Measurements from ENCODE around the gene DKC1.
"Not testable (repeated sequence)": the region's sequence is repeated elsewhere in the genome, so short reads cannot be mapped to it uniquely, and the experiment has no call there.

DKC1 gene

DNA sequence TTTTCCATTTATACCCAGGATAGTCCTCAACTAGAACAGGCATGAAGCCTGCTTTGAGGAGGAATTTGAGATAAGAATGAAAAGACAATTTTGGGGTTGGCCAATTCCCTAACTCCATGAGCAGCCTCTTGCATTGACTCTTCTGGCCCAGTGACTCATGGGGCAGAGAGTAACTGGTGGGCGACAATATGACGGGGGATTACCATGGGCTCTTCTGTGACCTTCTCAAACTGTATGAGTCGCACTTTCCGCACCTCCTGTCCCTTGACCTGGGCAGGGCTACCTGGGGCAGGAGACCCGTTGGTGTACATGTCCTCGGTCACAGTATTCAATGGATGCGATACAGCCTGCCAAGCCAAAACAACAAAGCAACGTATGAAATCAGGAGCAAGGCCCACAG lies 29.3 kb downstream of the DKC1 start:
- no peak for DNase-seq (ENCODE audit: low spot score)

DNA sequence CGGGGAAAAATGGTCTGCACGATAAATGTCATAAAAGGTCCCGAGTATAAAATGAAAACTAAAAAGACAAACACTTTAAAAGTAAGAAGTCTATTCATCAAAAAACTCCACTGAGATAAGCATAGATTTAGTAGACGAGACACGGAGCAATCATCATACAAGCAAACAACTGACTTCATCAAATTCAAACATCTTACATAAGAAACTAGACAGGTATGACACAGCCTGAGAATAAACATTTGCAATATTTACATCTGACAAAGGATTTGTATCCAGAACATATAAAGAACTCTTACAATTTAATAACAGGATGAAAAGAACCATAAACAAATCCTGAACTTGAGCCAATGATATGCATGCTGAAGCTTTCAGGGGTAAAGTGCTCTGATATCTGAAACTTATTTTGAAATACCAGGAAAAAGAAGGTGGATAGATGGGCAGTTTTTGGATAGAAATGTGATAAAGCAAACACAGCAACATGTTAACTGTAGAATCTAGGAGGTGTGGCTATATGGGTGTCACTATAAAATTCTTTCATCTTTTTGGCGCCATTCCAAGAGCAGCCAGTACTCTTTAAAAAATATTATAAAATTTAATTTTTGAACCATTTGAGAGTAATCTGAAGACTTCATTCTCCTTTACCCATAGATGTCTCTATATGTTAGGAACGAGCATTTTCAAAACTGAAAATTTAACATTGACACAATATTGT lies 30.6 kb downstream of the DKC1 start:
- no peak for DNase-seq (ENCODE audit: low spot score)

DNA sequence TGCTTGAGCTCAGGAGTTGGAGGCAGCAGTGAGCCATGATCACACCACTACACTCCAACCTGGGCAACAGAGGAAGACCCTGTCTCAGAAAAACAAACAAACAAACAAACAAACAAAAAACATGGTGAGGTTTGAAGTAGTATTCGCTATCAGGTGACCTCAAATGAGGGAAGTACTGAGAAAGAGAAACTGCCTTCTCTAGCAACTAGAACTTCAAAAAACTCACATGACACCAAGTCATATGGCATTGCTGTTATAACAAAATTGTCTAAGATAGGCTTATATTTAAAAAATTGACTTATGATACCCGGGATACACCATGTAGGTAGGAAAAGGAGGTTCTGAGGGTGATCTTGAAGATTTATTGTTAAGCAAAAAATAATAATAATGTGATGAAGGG lies 32.4 kb downstream of the DKC1 start:
- DNase-seq (ENCODE audit: low spot score), result no peak

DNA sequence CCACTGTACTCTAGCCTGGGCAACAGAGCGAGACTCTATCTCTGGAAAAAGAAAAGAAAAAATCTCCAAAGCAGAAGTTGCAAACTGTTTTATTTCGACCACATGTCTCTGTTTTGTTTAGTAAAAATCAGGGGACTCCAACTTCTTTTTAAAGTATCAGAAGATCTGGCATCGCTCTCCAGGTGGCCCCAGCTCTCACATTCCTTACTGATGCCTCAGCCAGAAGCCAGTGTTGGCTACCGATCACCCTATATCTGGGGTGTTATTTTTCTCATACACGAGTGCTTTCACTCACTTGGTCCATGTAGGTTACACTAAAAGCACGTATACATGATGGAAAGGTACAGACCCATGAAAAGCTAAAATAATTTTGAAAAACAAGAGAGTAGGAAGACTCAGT lies 34.3 kb downstream of the DKC1 start:
- no peak for DNase-seq (ENCODE audit: low spot score)

DNA sequence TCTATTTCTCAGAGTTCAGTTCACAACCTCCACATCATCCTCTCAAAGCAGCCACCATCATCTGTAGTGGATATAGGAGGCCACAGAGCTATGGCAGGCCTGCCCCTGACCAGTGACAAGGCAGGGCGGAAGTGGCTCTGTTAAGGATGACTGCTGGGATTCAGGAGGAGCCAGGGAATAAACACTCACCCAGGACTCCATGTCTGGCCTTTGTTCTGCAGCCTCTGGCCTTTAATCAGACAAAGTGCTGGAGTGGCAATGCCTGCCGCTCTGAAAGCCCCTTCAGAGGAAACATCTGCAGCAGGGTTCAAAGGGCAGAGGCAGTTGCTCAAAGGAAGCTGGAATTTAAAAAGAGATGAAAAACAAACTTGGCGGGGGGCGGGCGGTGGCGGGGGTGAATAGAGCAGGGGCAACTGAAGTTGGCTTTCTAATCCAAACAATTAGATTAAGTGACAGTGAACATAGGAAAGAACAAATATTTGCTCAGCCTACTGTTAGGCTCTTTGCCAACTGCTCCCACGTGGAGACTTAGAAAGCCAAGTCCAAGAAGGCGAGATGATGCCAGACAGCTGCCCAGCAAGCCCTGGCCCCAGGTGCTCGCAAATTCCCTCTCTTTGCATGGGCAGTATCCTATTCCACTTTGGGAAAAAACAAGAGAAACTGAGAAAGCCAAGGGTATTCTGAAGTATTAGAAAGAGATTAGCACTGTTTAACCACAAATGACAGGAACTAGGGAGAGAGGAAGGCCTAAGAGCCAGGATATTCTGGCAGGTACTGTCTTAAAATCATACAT lies 37.1 kb downstream of the DKC1 start:
- DNase-seq (ENCODE audit: low spot score), result no peak

DNA sequence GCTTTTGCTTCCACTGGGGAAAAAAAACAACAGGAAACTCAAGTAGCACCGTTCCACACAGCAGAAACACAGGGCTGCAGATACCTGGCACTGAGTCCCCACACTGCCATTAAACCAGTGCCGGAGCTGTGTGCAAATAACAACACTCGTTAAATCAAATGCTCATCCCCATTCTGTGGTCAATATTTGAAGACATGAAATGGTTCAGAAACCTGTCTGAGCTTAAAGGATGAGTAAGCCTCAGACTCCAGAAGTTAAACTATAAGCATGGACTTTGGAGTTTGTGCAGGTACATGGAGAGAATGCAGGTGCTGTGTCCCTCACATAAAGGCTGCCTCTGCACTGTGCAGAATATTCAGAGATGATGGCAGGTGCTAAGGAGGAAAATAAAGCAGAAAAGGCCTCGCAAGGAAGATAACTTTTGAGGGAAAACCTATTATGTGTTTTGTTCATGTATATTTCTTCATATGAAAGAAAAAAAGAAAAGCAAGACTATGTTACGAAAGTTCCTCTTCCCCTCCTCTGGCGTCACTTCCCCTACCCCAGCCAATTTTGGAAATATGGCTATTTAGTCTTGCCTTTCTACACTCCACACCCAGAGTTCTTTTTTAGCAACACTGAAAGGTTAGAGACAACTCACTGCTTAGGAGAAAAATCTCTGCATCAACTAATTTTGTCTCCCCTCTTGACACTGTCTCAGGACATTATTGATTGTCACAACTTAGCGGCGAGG lies 38.0 kb downstream of the DKC1 start:
- no peak for DNase-seq (ENCODE audit: low spot score)

DNA sequence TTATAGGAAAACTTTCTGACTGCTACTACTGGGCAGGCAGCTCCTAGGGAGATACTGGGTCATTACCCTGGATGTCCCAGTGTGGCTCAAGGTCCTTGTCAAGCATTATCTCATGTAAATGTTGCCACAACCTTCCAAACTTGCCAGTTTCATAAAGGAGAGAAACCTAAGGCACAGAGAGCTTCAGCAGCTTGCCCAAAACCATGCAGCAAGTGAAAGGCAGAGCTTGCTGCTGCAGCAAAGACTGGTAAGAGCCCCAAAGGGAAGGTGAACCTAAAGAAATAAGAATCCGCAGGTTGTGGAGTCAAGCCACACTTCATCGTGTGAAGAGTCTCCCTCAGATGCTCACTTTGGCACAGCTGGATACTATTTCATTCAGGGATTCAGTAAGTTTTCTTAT lies 40.3 kb downstream of the DKC1 start:
- DNase-seq (ENCODE audit: low spot score), result no peak

DNA sequence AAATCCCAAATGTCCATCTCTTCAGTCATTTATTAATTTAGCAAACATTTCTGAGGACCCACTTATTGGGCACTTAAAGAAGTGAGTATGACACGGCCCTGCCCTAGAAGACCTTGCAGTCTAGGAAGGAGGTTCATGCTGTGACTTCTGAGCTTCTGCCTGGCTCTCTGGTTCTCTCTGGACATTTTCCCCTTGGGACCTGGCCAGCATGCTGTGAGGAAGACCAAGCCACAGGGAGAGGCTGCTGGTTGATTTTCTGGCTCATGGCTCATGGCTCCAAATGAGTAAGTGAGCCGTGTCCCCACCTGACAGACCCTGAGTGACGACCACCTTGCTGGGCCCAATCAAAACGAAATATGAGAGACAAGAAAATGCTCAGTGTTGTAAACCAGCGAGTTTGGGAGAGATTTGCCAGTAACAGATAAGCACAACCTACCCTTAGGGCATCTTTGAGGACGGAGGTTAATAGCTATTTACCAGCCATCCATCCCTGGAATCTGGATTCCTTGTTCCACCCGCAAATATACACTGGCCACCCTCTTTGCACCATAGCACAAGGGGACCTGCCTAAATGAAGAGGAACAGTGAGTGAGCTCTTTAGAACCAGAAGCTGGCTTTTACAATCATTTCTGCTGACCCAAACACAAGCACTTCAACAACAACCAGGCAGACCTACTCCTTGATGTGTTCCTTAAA lies 41.7 kb downstream of the DKC1 start:
- DNase-seq (ENCODE audit: low spot score), result peak; percentile 12

DNA sequence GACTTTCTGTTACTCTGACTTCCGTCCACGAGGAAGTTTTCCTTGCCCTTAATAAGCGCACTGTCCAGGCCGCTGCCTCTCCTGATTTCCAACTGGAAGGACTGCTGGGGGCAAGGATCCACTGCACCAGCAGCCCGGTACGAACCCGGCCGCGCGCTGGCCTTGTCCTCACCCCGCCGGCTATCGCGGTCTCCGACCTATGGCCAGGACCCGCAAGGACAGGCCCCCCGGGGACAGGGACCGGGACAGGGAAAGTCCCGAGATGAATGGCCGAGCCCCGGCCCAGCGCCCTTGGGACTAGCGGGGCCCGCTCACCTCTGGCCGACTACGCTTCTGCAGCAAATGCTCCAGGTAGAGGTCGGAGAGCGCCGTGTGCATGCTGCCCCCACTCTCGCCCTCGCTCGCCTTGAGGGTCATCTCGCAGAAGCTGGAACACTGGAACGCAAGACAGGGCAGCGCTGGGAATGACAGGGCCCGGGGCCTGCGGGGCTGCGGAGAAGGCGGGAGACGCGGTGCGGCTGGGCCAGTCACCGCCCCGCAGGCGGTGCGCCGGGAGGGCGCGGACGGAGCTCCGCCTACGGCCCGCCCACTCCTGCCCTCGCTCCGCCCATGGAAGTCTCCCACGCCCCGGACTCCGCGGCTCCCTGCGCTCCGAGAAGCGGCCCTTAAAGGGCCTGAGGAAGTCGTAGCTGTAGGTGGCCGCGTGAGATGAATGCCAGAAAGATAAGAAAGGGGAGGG lies 42.5 kb downstream of the DKC1 start, which contains the start of gene MPP1:
TSS of gene MPP1 (minus strand) at position 529 of the 739 bp plus-strand sequence. CDS start at position 417, 112 bp downstream.
- peak; percentile 62 for DNase-seq (ENCODE audit: low spot score)

DNA sequence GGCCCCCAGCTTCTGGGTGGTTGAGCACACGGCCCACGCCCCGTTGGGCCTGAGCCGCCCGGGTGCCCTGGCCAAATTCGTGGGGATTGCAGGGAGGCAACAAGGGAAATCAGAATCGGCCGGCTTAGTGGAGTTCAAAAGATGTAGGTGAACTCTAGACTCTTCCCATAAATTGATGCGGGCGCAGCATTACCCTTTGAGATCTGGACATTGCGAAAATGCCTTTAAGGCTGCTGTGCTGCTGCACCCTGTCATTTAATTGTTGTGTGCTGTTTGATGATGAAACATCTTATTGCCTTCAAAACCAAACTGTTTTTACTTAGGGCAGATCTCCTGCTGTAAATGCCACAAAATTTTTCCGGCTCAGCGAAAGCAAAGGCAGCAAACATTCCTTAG lies 43.0 kb downstream of the DKC1 start:
- DNase-seq (ENCODE audit: low spot score), result peak; percentile 14

DNA sequence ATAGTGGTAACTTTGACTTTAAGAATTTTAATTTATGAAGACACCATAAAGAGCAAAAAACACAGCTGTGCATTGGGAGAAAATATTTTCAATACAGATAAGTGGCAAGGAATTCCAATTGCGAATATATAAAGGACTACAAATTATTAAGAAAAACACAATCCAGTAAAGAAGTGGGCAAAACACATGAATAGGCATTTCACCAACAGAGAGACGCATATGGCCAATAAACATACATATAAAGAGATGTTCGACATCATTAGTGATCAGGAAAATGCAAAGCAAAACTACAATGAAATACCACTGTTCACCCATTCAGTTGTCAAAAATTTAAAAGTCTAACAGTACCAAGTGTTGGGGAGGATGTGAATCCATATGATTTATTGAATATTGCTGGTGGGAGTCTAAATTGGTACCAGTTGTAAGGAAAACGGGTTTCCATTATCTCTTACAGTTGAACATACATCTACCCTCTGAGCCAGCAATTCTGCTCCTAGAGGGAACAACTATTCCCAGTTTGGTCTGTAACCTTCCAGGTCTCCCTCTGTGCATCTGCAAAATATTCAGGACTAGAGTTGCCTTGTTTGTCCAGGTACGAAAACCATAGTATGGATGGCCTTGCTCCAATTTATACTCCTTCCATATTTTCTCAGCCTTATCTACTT lies 44.3 kb downstream of the DKC1 start:
- DNase-seq (ENCODE audit: low spot score), result no peak

DNA sequence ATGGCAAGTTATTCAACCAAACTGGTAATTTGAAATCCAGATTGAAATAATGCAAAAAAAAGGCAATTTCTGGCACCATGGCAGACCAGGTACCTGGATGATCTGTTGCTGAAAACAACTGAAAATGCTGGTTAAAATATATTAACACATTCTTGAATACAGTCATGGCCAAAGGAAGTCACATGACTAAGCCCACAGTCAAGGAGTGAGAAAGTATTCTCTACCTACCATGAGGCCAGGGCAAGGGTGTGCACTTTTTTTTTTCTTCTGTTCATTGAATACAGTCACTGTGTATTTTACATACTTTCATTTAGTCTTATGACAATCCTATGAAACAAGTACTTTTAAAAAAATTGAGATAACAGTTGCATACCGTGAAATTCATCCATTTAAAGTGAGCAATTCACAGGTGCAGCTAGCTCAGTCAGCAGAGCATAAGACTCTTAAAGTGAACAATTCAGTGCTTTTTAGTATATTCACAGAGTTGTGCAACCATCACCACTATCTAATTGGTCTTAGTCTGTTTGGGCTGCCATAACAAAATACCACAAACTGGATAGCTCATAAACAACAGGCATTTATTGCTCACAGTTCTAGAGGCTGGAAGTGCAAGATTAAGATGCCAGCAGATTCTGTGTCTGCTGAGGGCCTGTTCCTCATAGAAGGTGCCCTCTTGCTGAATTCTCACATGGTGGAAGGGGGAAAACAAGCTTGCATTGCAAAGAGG lies 47.4 kb downstream of the DKC1 start:
- no peak for DNase-seq (ENCODE audit: low spot score)

DNA sequence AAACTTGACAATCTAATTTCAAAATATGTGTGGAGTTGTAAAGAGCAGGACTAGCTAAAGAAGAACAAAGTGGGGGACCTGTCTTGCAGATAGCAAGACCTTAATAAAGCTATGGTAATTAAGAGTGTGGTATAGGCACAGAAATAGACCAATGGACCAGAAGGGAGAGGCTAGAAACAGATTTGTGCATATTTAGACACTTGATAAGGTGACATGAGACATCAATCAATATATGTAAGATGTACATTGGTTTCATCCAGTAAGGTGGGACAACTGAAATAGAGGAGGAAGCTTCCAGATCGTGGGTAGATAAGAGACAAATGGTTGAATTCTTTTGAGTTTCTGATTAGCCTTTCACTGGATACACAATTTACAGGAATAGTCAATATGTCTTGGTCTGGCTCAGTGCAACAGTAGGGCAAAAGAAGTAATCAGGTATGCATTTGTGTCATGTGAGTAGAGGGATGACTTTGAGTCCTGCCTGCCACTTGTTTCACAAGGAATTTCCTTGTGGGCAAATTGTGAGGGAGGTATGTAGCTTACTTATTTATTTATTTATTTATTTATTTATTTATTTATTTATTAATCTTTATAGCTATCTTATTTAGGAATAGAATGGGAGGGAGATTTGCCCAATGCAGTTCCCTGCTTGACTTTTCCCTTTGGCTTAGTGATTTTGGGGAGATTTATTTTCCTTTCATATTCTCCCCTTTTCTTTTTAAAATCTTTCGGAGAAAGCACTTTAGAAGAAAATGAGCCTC lies 49.9 kb downstream of the DKC1 start:
- DNase-seq (ENCODE audit: low spot score), result no peak

DNA sequence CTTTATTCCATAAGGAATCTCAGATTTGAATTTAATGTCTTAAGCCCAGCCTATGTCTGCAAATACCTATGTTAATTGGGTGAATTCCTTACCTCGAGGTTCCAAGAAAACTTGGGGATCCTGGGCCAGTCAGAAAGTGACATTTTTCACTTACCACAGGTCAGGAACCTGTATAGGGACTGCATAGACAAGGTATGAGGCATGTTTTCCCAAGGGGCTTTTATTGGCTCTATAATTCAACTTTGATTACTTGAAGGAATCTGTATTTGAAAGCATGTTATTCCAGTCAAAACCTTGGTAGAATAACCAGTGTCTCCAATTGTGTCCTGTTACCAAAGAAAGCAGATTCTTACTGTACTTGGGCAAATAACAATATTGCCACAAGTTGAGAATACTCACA lies 51.1 kb downstream of the DKC1 start:
- no peak for DNase-seq (ENCODE audit: low spot score)

DNA sequence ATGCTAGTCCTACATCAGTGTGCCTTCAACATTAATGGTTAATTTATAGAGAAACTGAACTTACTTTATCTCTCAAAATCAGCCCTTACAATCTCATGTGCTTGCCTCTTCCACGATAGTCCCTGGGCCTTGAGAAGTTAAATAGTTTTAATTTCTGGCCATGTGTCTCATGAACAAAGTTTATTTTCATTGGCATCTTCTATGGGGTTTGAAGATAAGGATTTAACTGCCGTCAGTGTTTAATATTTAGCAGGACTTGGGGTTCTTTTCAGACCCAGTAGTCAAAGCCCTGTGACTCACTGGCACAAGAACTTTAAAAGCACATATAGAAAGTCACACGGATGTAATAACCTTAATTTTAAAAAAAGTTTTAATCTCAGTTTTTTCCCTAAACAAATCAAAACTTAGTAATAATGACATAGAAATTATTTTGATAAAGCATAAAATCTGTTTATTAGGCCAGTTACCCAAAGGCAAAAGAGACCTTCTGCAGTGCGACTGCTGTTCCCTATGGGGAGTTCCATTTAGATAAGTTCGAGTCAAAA lies 52.7 kb downstream of the DKC1 start:
- DNase-seq (ENCODE audit: low spot score), result no peak

DNA sequence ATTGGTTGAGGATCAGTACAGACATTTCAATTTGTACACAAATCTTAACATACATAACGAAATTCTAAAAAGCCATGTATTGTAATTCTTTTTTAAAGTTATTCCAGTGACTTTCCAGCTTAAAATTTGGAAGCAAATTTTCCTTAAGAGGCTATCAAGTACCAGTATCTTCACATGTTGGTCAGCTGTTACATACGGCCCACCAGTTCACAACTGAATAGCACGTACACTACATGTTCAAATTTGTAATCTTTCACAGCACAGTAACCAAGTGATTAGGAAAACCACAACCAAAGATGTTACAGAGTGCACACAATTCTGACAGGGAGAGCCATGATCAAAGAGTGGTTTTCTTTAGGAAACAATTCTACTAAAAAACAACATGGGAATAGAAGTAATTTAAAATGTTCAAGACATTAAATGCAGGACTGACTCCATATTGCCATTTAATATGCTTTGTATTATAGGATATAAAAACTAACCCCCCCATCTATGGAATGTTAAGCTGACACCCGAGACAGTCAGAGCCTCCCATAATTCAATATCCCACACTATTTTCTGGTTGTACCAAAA lies 53.7 kb downstream of the DKC1 start:
- not testable (repeated sequence) for DNase-seq (ENCODE audit: low spot score)

DNA sequence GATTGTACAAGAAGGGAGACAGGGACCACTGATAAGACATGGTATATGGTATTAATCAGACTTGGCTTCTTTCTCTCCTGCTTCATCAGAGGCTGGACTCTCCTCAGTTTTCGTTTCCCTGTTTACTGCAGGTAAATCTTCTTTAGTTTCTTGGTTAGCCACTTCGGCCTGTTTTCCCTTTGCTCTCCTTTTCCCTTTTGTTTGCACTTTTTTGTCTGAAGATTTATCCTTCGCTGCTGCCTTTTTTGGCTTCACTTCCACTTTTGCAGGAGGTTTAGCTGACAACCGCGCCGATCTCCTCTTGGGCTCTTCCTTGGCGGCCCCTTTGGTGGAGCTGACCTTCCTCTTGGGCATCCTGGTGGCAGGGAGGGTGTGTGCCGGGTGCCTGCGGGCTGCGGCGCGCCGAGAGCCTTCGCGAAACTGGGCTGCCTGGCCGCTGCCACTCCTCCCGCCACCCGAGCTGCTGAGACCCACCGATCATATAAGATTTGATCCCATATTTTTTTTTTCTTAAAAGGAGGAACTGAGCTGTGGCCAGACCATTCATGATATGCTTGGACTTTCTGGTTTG lies 54.5 kb downstream of the DKC1 start:
- not testable (repeated sequence) for DNase-seq (ENCODE audit: low spot score)

Data from pons (tissue), 1 donor.